ENCODE data around the gene MMP11. TPM values are rescaled to one million over a fixed set of nuclear protein-coding genes. Genes with fewer than 3 reads are reported as not detected.

The MMP11 gene
- polyA plus RNA-seq, 1 donor from 2014 or later, result 9.3 TPM

GRCh38 chr22:23742505-23743264 is 30.0 kb upstream of the MMP11 start:
- Histone ChIP-seq H2AFZ (ENCODE audit: low read depth, low read length) (no peak overlapping the region), H3K9me2 (ENCODE audit: insufficient read depth, low read length) (no peaks in the 10 kb centered on the region), H3K4me3 (ENCODE audit: low read length) (no peak overlapping the region), H3K27me3 (ENCODE audit: insufficient read depth, low read depth, low read length) (no peaks in the 10 kb centered on the region), H3K9ac (ENCODE audit: low read length) (no peak overlapping the region), H3K27ac (ENCODE audit: low read length) (no peak overlapping the region), H3K4me2 (ENCODE audit: low read length) (no peak overlapping the region), H3K36me3 (ENCODE audit: insufficient read depth, low read length) (no peaks in the 10 kb centered on the region), H3K79me2 (replicated peaks; ENCODE audit: insufficient read depth, low read length) (no peaks in the 10 kb centered on the region), H3F3A (ENCODE audit: insufficient read depth, low read length, poor library complexity, severe bottlenecking) (no peaks in the 10 kb centered on the region), H4K20me1 (ENCODE audit: insufficient read depth) (no peaks in the 10 kb centered on the region), H3K9me3 (ENCODE audit: low read length) (no peaks in the 10 kb centered on the region)
- no peak for TF ChIP-seq MXI1 (conservative IDR thresholded peaks at IDR 0.05; ENCODE audit: poor library complexity, severe bottlenecking)
- TF ChIP-seq CTCF (IDR thresholded peaks at IDR 0.05; ENCODE audit: poor library complexity, severe bottlenecking), result no peak
- no peak for TF ChIP-seq EZH2 (IDR thresholded peaks at IDR 0.05; ENCODE audit: borderline replicate concordance, insufficient read depth, low read length, poor library complexity, severe bottlenecking)
- TF ChIP-seq EP300 (conservative IDR thresholded peaks at IDR 0.05; ENCODE audit: poor library complexity, severe bottlenecking), result no peak
- TF ChIP-seq REST (IDR thresholded peaks at IDR 0.05; ENCODE audit: borderline replicate concordance), result no peak
- no peak for TF ChIP-seq SMC3 (conservative IDR thresholded peaks at IDR 0.05; ENCODE audit: poor library complexity)
- TF ChIP-seq RAD21 (conservative IDR thresholded peaks at IDR 0.05), result no peak
- TF ChIP-seq POLR2AphosphoS5 (IDR thresholded peaks at IDR 0.05), result no peak

- Histone ChIP-seq H3K9me2 (ENCODE audit: insufficient read depth, low read length) (no peaks in the 10 kb centered on the region), H3K9ac (ENCODE audit: low read length) (no peak overlapping the region), H3F3A (ENCODE audit: insufficient read depth, low read length, poor library complexity, severe bottlenecking) (no peaks in the 10 kb centered on the region), H3K36me3 (ENCODE audit: insufficient read depth, low read length) (no peaks in the 10 kb centered on the region), H3K27me3 (ENCODE audit: insufficient read depth, low read depth, low read length) (no peaks in the 10 kb centered on the region), H2AFZ (ENCODE audit: low read depth, low read length) (no peak overlapping the region), H3K79me2 (replicated peaks; ENCODE audit: insufficient read depth, low read length) (no peaks in the 10 kb centered on the region), H3K4me3 (ENCODE audit: low read length) (no peak overlapping the region), H3K9me3 (ENCODE audit: low read length) (no peaks in the 10 kb centered on the region), H4K20me1 (ENCODE audit: insufficient read depth) (no peaks in the 10 kb centered on the region), H3K4me2 (ENCODE audit: low read length) (no peak overlapping the region), H3K27ac (ENCODE audit: low read length) (no peak overlapping the region)
- TF ChIP-seq EZH2 (IDR thresholded peaks at IDR 0.05; ENCODE audit: borderline replicate concordance, insufficient read depth, low read length, poor library complexity, severe bottlenecking) (no peak), CTCF (IDR thresholded peaks at IDR 0.05; ENCODE audit: poor library complexity, severe bottlenecking) (no peak), REST (IDR thresholded peaks at IDR 0.05; ENCODE audit: borderline replicate concordance) (no peak), POLR2AphosphoS5 (IDR thresholded peaks at IDR 0.05) (no peak), EP300 (conservative IDR thresholded peaks at IDR 0.05; ENCODE audit: poor library complexity, severe bottlenecking) (no peak), RAD21 (conservative IDR thresholded peaks at IDR 0.05) (no peak), SMC3 (conservative IDR thresholded peaks at IDR 0.05; ENCODE audit: poor library complexity) (no peak), MXI1 (conservative IDR thresholded peaks at IDR 0.05; ENCODE audit: poor library complexity, severe bottlenecking) (no peak), TAF1 (IDR thresholded peaks at IDR 0.05; ENCODE audit: low read depth) (no peak)
Measured at GRCh38 chr22:23743303-23743705, 29.3 kb upstream of the MMP11 start.

All from neural cell (in vitro differentiated cells).